Endothelial cell of umbilical vein (primary cell): ENCODE results near the gene PPP1R10. TPM values are rescaled to one million over a fixed set of nuclear protein-coding genes. Genes with fewer than 3 reads are reported as not detected.
A peak's percentile ranks its signal among the peaks of the same experiment; 100 is the strongest.

Source experiments
- Bru-seq: library from RNA; stranded (reverse); fragments of 400-500 nt; gene quantifications from one replicate; lab custom pipeline; 2021; lab: Mats Ljungman, UMichigan
- BruChase-seq, 2 experiments: library from RNA; stranded (reverse); fragments of 400-500 nt; gene quantifications; one replicate each; lab custom pipeline; 2021; lab: Mats Ljungman, UMichigan
- BruUV-seq: library from RNA; stranded (reverse); fragments of 400-500 nt; replicated peaks from 2 replicates; lab custom pipeline; 2021; lab: Mats Ljungman, UMichigan
- CTCF ChIA-PET: fragments of 300-600, 350-600 bp; sonication (Branson Sonifier 250); formaldehyde crosslinking; loops from one replicate; lab custom pipeline; 2021; ENCODE audit warnings: antibody characterized with exemption, inconsistent platforms; lab: Charles Lee
- POLR2A ChIA-PET: fragments of 300-600, 350-600 bp; sonication (Branson Sonifier 250); formaldehyde crosslinking; loops from one replicate; lab custom pipeline; 2021; ENCODE audit warnings: antibody characterized with exemption, inconsistent platforms; lab: Charles Lee
- DNase-seq: peaks from one replicate; pipeline ENCODE4 v3.0.0-alpha.2; 2011; ENCODE audit warnings: low read depth, low spot score
- FAIRE-seq: peaks from 2 replicates; lab custom pipeline; 2011; peaks lifted over from hg19 to GRCh38; lab: Jason Lieb, UNC
- H2AFZ ChIP-seq: 2 replicates; pipeline ENCODE4 v1.6.0; 2012; ENCODE audit warnings: low read depth, low read length, control low read depth, inconsistent platforms
- H3K27ac ChIP-seq: 2 replicates; pipeline ENCODE4 v1.5.1; 2011; ENCODE audit warnings: low read depth, mild to moderate bottlenecking, control low read depth, low read length, moderate library complexity; ENCODE audit not compliant: insufficient read depth
- H3K27me3 ChIP-seq, 2 experiments: 2 replicates each; pipeline versions ENCODE4 v1.6.0 to v1.6.1; 2011; ENCODE audit warnings: low read length in 2 of 2, mixed read lengths in 1 of 2; ENCODE audit not compliant: control insufficient read depth in 2 of 2, insufficient read depth in 2 of 2
- H3K36me3 ChIP-seq, 2 experiments: 2 replicates in 1 of 2; 3 replicates in 1 of 2; pipeline ENCODE4 v1.5.1; 2011; ENCODE audit warnings: low read length in 2 of 2, mild to moderate bottlenecking in 1 of 2, moderate library complexity in 1 of 2; ENCODE audit not compliant: control insufficient read depth in 2 of 2, insufficient read depth in 2 of 2; ENCODE audit errors: extremely low read depth in 1 of 2
- H3K4me1 ChIP-seq: 3 replicates; pipeline ENCODE4 v1.5.1; 2011; ENCODE audit warnings: mild to moderate bottlenecking, low read length; ENCODE audit not compliant: control insufficient read depth, insufficient read depth; ENCODE audit errors: extremely low read depth
- H3K4me2 ChIP-seq: 2 replicates; pipeline ENCODE4 v1.6.1; 2011; ENCODE audit warnings: low read length, control low read depth, mixed read lengths; ENCODE audit not compliant: insufficient read depth
- H3K4me3 ChIP-seq, 3 experiments: fragments of 200-600 bp in 1 of 3; sonication (generic), shearing (Covaris generic) in 1 of 3; replicated peaks in 1 of 3; 2 replicates each; pipeline ENCODE4 v1.5.1; 2011 to 2016; ENCODE audit warnings: control low read depth in 3 of 3, low read length in 3 of 3, mild to moderate bottlenecking in 2 of 3, inconsistent platforms in 1 of 3, low read depth in 1 of 3, moderate library complexity in 1 of 3; ENCODE audit not compliant: insufficient read depth in 1 of 3
- H3K79me2 ChIP-seq: 2 replicates; pipeline ENCODE4 v1.6.0; 2012; ENCODE audit warnings: low read length, inconsistent platforms; ENCODE audit not compliant: control insufficient read depth, insufficient read depth
- H3K9ac ChIP-seq: replicated peaks from 2 replicates; pipeline ENCODE3; 2011; ENCODE audit warnings: low read length, control low read depth; ENCODE audit not compliant: insufficient read depth; ENCODE audit errors: extremely low read depth
- H3K9me1 ChIP-seq: replicated peaks from 3 replicates; pipeline ENCODE4 v1.6.0; 2011; ENCODE audit warnings: mild to moderate bottlenecking, low read length; ENCODE audit not compliant: control insufficient read depth, insufficient read depth; ENCODE audit errors: extremely low read depth
- H3K9me3 ChIP-seq: replicated peaks from 2 replicates; pipeline ENCODE4 v1.5.1; 2012; ENCODE audit warnings: low read length, inconsistent platforms; ENCODE audit not compliant: control insufficient read depth, insufficient read depth
- H4K20me1 ChIP-seq: replicated peaks from 2 replicates; pipeline ENCODE3; 2011; ENCODE audit warnings: mild to moderate bottlenecking, low read length; ENCODE audit not compliant: control insufficient read depth, insufficient read depth; ENCODE audit errors: extremely low read depth
- EZH2 ChIP-seq: IDR thresholded peaks from 2 replicates; pipeline ENCODE4 v1.6.1; 2012; ENCODE audit warnings: borderline replicate concordance, low read depth, mild to moderate bottlenecking, moderate library complexity, low read length, inconsistent platforms; ENCODE audit not compliant: severe bottlenecking
- FOS ChIP-seq: IDR thresholded peaks from 2 replicates; pipeline ENCODE4 v1.6.1; 2011; ENCODE audit warnings: mild to moderate bottlenecking, low read length, moderate library complexity, borderline replicate concordance; ENCODE audit not compliant: insufficient read depth
- GATA2 ChIP-seq: IDR thresholded peaks from 2 replicates; pipeline ENCODE4 v1.7.0; 2011; ENCODE audit warnings: low read depth, mild to moderate bottlenecking, moderate library complexity, mixed read lengths, low read length; ENCODE audit not compliant: insufficient read length, insufficient read depth
- JUN ChIP-seq: IDR thresholded peaks from 2 replicates; pipeline ENCODE4 v1.6.1; 2011; ENCODE audit warnings: borderline replicate concordance, low read depth; ENCODE audit not compliant: insufficient read length, insufficient read depth
- MYC ChIP-seq: IDR thresholded peaks from one replicate; pipeline ENCODE4 v1.6.1; 2011; ENCODE audit warnings: mild to moderate bottlenecking, low read depth, low read length
- POLR2A ChIP-seq: IDR thresholded peaks from 2 replicates; pipeline ENCODE4 v1.6.1; 2012; ENCODE audit warnings: low read depth, mild to moderate bottlenecking, control low read depth, low read length
- POLR2AphosphoS5 ChIP-seq: IDR thresholded peaks from 2 replicates; pipeline ENCODE4 v1.6.1; 2012; ENCODE audit warnings: low read depth, mild to moderate bottlenecking, control low read depth, low read length, moderate library complexity; ENCODE audit not compliant: insufficient read depth
- dilution Hi-C: fragments of 300-500 bp; cut with MboI; formaldehyde crosslinking; loops from one replicate; pipeline ENCODE4 v1.15.0; 2019; ENCODE audit warnings: low sequenced_read_pairs; ENCODE audit not compliant: extremely low pct_ligation_motif_present
- intact Hi-C: fragments of 100-400 bp; cut with micrococcal nuclease; formaldehyde crosslinking; loops from one replicate; pipeline ENCODE4 v1.10.0; 2022
- long read RNA-seq: library from polyadenylated mRNA; stranded (forward); transcript quantifications from one replicate; pipeline ENCODE4 v2.0.0, GENCODE V29; 2021
- polyA minus RNA-seq, 3 experiments: library from RNA; depleted of rRNA, polyadenylated mRNA; stranded (reverse); fragments of >200 nt; gene quantifications; 1 replicate in 1 of 3; 2 replicates in 2 of 3; pipeline ENCODE4 v1.2.3, GENCODE V29; 2011
- polyA plus RNA-seq, 4 experiments: library from polyadenylated mRNA; depleted of rRNA in 3 of 4; stranded (reverse) in 3 of 4; unstranded in 1 of 4; fragments of >200 nt; gene quantifications; 2 replicates each; pipeline versions ENCODE4 v1.2.1 to v1.2.3, GENCODE V29; 2011 to 2012; ENCODE audit warnings: missing spikeins in 1 of 4
- total RNA-seq: library from RNA; stranded (reverse); gene quantifications from 2 replicates; pipeline ENCODE4 v1.2.3, GENCODE V29; 2021
- TF ChIP-seq, protein P1 (sequence below): IDR thresholded peaks from 2 replicates; pipeline ENCODE4 v1.6.1; 2011; ENCODE audit not compliant: insufficient read depth, insufficient read length
- TF ChIP-seq, protein P2 (sequence below), 2 donors: IDR thresholded peaks; 1 replicate in 1 of 2; 2 replicates in 1 of 2; pipeline ENCODE4 v1.5.1; 2011; ENCODE audit warnings: low read length in 2 of 2, mild to moderate bottlenecking in 2 of 2, moderate library complexity in 2 of 2, control low read depth in 1 of 2, inconsistent platforms in 1 of 2, low read depth in 1 of 2; ENCODE audit not compliant: insufficient read depth in 1 of 2; ENCODE audit errors: extremely low read depth in 1 of 2

The PPP1R10 gene
- total RNA-seq (75.1 and 88.3 TPM in 2 replicates), polyA plus RNA-seq (19.2 and 20.3 TPM in 2 replicates), polyA minus RNA-seq (142 and 159 TPM in 2 replicates), Bru-seq, nascent RNA (percentile 98 among the genes with signal in this experiment), BruChase-seq, experiment 1, labeled RNA remaining after a 6-hour chase (percentile 87 among the genes with signal in this experiment), BruChase-seq, experiment 2, labeled RNA remaining after a 2-hour chase (percentile 89 among the genes with signal in this experiment)
- polyA plus RNA-seq (2011; cell fraction: cytosol; rRNA removed): 14.5 and 15.8 TPM in 2 replicates
- 75.7 and 89.5 TPM in 2 replicates for polyA plus RNA-seq (2011; cell fraction: nucleus; rRNA removed)
- 34.0 and 45.9 TPM in 2 replicates for polyA plus RNA-seq (2012)
- polyA minus RNA-seq (2011; cell fraction: cytosol; rRNA and poly(A)+ RNA removed): 27.1 TPM
- 244 and 248 TPM in 2 replicates for polyA minus RNA-seq (2011; cell fraction: nucleus; rRNA and poly(A)+ RNA removed)
- long read RNA-seq, full-length matches to known transcripts: 23 of 63 reads
- long read RNA-seq, partial matches to known transcripts: 28 of 63 reads
- long read RNA-seq, other reads (novel, unspliced or antisense): 12 of 63 reads

DNA sequence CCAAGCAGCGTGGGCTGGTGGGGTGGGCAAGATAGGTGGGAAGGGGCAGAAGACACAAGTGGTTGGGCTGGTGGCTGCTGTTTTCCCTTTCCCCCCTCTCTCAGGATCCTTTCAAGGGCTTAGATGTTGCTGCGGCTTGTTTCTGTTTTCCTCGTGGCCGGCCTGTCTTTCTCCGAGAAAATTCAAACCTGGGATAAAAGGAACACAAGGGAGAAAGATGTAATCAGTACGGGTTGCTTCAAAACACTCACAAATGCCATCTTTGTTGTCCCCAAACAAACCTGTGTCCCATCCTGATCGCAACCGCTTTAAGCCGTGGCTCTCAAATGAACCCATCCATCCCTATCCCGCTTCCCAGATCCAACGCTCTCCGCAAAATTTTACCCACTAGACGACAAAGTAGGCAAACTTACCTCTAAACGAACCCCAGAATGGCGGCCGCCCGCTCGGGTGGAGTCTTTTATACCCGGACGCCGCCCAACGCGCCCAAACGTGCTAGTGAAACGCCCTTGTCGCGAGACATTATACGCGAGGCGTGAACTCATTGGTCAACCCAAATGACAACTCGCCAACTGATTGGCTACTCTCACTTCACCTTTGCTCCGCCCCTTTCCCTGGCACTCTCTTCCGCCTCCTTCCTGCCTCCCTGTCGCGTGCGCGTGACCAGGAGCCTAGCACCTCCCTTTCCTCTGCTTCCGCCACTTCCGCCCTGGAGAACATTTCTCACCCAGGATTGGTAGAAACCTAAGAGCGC, at the start of gene PPP1R10:
Gene PPP1R10, minus strand, starts transcription at position 433 of the 754 bp plus-strand sequence. CDS start 7,299 bp downstream, outside the sequence.
- peak within 1 kb of the TSS; percentile 99 for H3K9ac ChIP-seq
- peak within 1 kb of the TSS; percentile 96 for H3K27ac ChIP-seq
- peak within 1 kb of the TSS; percentile 51 to 84 (median 73) for H3K4me3 ChIP-seq
- peaks cover 21% of the 10 kb centered on the region for H3K4me1 ChIP-seq
- CTCF ChIA-PET: interaction anchor here (1.6 kb wide), 1 partner anchor 114 kb away, joined by 17 read pairs; no protein-coding TSS in a partner anchor
- H3K79me2 ChIP-seq: peaks cover 37% of the 10 kb centered on the region
- H4K20me1 ChIP-seq: no peaks in the 10 kb centered on the region
- H3K27me3 ChIP-seq: no peaks in the 10 kb centered on the region
- no peaks in the 10 kb centered on the region for H3K9me3 ChIP-seq
- POLR2A ChIA-PET: interaction anchor here (0.7 kb wide), 1 partner anchor 21 kb away, joined by 3 read pairs; no protein-coding TSS in a partner anchor
- BruUV-seq: TSS peak; percentile 68
- intact Hi-C loops (loop anchor here (1.0 kb wide), 4 partner anchors 30 to 100 kb away; partner anchors contain the start of genes ABCF1, C6orf136, GNL1 and MDC1), dilution Hi-C loops (no loop called here)
- H2AFZ ChIP-seq: peak within 1 kb of the TSS; percentile 67
- H3K36me3 ChIP-seq: peaks cover 2 to 7% of the 10 kb centered on the region in 2 experiments
- DNase-seq (peak; percentile 100), FAIRE-seq (peak; percentile 97)
- peak within 1 kb of the TSS; percentile 99 for H3K4me2 ChIP-seq
- TF ChIP-seq FOS (no peak), JUN (no peak), MYC (peak; percentile 30), POLR2A (peak; percentile 100), GATA2 (no peak), EZH2 (no peak), POLR2AphosphoS5 (peak; percentile 100)
- TF ChIP-seq, protein P1, sequence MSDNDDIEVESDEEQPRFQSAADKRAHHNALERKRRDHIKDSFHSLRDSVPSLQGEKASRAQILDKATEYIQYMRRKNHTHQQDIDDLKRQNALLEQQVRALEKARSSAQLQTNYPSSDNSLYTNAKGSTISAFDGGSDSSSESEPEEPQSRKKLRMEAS: peak; percentile 45
- TF ChIP-seq, protein P2, sequence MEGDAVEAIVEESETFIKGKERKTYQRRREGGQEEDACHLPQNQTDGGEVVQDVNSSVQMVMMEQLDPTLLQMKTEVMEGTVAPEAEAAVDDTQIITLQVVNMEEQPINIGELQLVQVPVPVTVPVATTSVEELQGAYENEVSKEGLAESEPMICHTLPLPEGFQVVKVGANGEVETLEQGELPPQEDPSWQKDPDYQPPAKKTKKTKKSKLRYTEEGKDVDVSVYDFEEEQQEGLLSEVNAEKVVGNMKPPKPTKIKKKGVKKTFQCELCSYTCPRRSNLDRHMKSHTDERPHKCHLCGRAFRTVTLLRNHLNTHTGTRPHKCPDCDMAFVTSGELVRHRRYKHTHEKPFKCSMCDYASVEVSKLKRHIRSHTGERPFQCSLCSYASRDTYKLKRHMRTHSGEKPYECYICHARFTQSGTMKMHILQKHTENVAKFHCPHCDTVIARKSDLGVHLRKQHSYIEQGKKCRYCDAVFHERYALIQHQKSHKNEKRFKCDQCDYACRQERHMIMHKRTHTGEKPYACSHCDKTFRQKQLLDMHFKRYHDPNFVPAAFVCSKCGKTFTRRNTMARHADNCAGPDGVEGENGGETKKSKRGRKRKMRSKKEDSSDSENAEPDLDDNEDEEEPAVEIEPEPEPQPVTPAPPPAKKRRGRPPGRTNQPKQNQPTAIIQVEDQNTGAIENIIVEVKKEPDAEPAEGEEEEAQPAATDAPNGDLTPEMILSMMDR (IDR thresholded peaks at IDR 0.05; ENCODE audit: extremely low read depth in 1 of 2, insufficient read depth in 1 of 2, low read depth in 1 of 2, low read length in 2 of 2): no peak
- H3K9me1 ChIP-seq: no peaks in the 10 kb centered on the region
